NOMO-1 treated with DMSO at 0.1 percent for 48 hours (cell line): ENCODE results near the gene GPATCH8.
A peak's percentile ranks its signal among the peaks of the same experiment; 100 is the strongest.
"Not testable (repeated sequence)": the region's sequence is repeated elsewhere in the genome, so short reads cannot be mapped to it uniquely, and the experiment has no call there.

Experiments used
- DNase-seq: peaks from one replicate; lab custom pipeline; 2025; ENCODE audit not compliant: unreplicated experiment; lab: John Stamatoyannopoulos, UW

Gene GPATCH8

DNA sequence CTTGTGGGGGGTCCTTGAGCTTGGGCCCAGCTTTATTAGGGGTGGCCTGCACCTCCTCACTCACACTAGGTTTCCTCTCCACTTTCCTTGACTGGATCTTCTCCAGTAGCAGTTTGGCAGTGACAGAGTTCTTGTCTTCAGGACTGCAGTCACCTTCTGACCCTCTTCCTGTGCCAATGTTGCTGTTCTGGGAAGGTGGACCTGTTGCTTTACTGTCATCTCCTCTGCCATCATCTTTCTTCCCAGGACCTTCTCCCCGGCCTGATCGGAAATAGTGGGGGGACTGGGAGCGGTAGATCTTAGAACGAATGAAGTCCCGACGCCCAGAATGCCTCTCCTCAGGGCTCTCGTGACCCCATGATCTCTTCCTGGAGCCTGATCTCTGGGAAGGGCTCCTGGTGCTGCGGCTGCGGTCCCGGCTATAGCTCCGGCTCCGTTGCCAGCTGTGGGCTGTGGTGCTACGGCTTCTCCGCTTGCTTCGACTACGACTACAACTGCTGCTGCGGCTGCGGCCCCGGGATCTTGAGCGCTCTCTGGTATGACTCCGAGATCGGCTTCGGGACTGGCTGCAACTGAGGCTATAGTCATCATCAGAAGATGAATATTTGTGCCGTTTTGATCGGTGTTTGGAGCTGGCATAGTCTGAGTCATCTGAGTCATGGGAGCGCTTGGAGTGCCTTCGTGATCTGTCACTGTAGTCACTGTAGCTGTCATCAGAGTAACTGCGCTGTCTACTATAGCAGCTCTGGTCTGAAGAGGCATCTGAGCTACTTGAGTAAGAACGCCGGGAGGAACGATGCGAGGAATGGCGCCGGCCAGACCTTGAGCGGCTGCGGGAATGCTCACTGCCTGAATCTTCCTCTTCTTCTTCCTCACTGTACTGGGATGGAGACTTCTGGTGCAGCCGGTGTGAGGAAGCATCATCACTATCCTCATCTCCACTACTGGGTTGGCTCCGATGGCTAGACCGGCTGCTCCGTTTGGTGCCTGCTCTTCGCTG, 104.2 kb downstream of the GPATCH8 start:
- no peak for DNase-seq

GRCh38 chr17:44397479-44398440, 105.4 kb downstream of the GPATCH8 start:
- DNase-seq: no peak

DNA sequence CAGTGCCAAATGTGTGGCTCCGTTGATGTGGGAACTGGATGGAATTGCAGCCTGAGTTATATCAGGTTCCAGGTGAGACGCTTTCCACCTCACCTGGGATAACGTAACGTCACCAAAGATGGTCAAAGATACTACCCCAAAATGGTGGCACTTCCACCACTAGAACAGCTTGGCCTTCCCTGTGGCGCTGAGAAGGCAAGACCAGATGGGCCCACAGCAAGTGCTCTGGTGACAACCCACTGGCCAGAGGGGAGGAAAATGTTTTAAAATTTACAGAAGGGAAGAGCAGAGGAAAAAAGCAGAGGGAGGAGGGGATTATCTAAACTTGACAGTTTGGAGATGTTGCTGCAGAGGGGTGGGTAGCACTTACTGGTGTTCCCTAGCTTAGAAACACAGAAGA, 106.3 kb downstream of the GPATCH8 start:
- no peak for DNase-seq

GRCh38 chr17:44394833-44395232, 108.4 kb downstream of the GPATCH8 start:
- DNase-seq: no peak

- not testable (repeated sequence) for DNase-seq
Observed at GRCh38 chr17:44394112-44394511, 109.1 kb downstream of the GPATCH8 start.

DNA sequence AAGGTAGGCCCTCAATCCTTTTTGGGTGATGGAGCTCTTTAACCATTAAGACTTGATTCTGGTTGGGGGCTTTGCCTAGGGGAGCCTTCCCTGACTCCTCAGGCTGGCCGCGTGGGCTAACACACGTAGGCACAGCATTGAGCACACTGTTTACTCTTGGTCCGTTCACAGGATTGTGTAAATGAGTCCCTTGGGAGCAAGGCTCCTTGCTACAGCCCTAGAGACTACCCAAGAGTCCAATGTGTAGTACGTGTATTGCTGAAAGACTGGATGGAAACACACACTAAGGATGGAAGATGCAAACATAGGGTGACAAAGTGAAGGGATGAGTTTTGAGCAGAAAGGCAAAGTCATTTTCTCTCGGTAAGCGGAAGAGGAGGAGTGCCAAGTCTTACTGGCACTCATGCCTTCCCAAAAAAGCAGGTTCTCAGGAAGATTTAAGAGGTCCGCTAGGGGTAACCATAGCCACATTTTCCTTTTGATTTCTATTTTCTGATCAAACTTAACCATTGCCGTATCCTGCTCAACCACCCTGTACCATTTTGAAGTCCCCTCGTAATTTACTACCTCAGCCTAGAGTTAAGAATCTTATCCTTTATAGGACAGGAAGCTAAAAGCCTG, 112.8 kb downstream of the GPATCH8 start:
- no peak for DNase-seq

DNA sequence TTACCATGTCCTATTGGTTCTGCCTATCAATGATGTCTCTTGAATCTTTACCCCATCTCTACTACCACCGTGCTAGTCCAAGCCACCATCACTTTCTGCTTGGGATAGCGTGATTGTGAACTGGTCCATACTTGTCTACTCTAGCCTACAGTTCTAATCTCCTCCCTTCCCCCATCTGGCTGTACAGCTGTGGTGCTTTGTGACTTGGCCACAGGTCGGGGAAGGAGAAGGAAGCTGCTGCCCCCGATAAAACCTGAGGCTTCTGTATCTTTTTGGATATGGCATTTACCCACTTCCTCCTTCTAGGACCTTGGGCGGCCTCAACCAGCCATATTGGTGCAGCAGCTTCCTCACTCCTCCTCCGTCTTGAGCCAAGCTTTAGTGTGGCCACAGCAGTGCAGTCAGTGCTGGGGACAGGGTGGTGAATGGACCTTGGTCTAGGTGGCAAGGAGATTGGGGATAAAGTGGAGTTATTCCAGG, 113.4 kb downstream of the GPATCH8 start:
- peak; percentile 76 for DNase-seq

DNA sequence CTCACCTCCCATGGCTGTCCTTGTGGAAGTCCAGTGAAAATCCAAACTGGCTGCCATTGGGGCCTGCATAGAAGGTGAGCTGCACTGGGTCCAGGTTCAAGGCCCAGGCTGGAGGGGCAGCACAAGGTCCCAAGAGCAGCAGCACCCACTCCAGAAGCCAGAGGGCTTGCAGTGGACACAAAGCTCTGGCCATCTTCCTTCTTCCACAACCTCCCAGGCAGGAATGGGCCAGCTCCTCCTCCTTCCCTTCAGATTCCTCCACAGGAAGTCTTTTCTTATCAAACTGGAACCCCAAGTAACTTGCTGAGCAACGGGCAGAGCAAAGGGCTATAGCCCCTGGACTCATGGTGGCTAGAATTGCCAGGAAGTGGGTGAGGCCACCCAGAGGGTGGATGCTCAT, 113.9 kb downstream of the GPATCH8 start, which contains the start of gene ITGA2B:
ITGA2B (minus strand) TSS at position 369 of the 400 bp plus-strand sequence; CDS start at position 193, 176 bp downstream.
- no peak for DNase-seq

GRCh38 chr17:44387804-44388203, 115.4 kb downstream of the GPATCH8 start:
- DNase-seq: no peak

DNA sequence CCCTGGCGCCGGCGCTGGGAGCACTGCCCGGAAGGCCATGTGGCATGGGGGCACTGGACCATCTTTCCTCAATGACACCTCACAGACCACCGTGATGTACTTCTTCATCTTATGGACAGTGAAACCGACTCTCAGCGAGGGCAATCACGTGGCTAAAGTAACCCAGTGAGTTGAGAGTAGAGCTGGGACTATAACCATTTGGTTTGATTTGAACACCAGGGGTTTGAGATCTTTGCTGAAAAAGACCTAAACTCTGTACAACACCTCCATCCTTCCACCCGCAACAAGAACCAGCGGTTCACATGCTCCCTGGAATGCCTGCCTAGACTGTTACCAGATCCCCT, 117.1 kb downstream of the GPATCH8 start:
- DNase-seq: no peak

GRCh38 chr17:44385287-44386181, 117.7 kb downstream of the GPATCH8 start:
- DNase-seq: peak; percentile 83

GRCh38 chr17:44384823-44385286, 118.4 kb downstream of the GPATCH8 start:
- no peak for DNase-seq

- DNase-seq: no peak
Observed at GRCh38 chr17:44384281-44384822, 118.9 kb downstream of the GPATCH8 start.

GRCh38 chr17:44383861-44384260, 119.3 kb downstream of the GPATCH8 start:
- no peak for DNase-seq

DNA sequence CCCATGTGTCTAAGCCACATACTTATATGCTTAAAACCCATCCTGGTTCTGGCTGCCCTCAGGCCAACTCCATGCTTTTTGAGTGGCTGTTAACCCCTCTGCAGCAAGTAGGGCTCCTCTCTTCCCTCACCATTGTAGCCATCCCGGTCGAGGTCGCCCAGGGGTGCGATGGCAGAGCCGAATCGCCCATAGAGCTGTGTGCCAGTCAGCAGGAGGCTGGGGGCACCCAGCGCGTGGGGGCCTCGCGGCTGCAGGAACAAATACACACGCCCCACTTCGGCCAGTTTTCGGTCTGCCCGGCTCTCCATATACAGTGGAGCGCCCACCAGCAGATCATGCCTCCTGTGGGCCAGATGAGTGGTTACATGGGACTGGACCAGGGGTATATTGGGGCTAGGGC, 119.8 kb downstream of the GPATCH8 start:
- no peak for DNase-seq

DNA sequence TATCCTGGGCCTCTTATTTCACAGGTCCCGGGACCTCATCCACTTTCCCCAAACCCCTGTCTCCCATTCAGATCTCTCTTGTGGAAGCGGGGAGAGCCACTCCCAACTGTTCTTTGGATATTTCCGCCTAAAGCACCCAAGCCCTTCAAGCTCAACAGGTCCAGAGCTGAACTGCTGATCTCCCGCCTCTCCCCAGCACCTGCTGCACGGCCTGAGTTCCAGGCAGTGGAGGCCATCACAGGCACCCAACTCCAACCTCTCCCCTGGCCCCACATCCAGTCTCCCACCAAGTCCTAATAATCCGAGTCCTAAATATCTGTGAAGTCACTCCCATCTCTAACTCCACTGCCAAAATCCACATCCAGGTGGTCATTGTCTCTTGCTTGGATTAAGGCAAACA, 120.3 kb downstream of the GPATCH8 start:
- no peak for DNase-seq

- no peak for DNase-seq
Observed at GRCh38 chr17:44381810-44382305, 121.3 kb downstream of the GPATCH8 start.

DNA sequence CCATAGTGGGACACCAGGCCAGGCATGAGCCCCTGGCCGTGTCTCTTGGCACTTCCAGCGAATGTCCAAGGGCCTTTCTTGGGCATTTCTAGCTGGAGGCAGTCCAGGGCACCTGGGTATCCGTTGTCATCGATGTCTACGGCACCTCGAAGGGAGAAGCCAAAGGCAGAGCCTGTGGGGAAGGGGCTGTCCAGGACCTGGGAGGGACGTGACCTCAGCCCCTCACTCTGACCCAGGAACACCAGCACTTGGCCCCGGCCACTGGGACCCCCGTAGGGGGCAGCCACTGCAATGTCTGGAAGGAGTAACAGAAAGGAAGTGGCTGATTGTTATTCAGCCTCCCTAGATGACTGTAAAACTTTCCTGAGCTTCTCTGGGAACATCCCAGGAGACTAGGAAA, 122.4 kb downstream of the GPATCH8 start:
- no peak for DNase-seq

DNA sequence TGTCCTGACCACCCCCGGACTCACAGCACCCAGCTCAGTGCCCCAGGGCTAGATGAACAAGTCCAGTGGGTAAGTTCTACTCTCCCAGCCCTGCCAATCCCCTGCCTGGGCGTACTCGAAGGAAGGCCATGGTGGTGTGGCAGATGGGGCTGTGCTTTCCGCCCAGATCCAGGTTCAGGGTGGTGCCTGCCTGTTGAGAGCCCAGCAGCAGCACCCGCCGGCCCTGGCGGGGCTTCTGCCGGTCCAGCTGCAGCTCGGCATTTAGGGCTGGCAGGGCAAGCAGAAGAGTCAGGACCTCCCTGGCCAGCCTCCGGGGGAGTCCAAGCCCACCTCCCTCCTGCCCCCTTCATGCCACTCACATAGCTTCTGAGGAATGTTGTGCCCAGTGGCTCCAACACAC, 123.3 kb downstream of the GPATCH8 start:
- no peak for DNase-seq
